Sigmoid colon (tissue), 7 donors: Measurements from ENCODE around the gene DACT3. TPM values are rescaled to one million over a fixed set of nuclear protein-coding genes. Genes with fewer than 3 reads are reported as not detected.
A peak's percentile ranks its signal among the peaks of the same experiment; 100 is the strongest.
"Not testable (repeated sequence)": the region's sequence is repeated elsewhere in the genome, so short reads cannot be mapped to it uniquely, and the experiment has no call there.

Experiments used
- DNase-seq: peaks from one replicate; pipeline ENCODE4 v3.0.0-alpha.2; 2019
- H3K27ac ChIP-seq, 4 donors: fragments of 200-600 bp; sonication (generic); one replicate each; pipeline ENCODE4 v1.5.1; 2016 to 2019; ENCODE audit warnings: mild to moderate bottlenecking in 1 of 4
- H3K27me3 ChIP-seq, 3 donors: fragments of 200-600 bp; sonication (generic); one replicate each; pipeline ENCODE4 v1.5.1; 2019; ENCODE audit warnings: mild to moderate bottlenecking in 1 of 3
- H3K36me3 ChIP-seq, 4 donors: fragments of 200-600 bp; sonication (generic); one replicate each; pipeline ENCODE4 v1.5.1; 2016 to 2019
- H3K4me1 ChIP-seq, 4 donors: fragments of 200-600 bp; sonication (generic); one replicate each; pipeline ENCODE4 v1.5.1; 2017 to 2019
- H3K4me3 ChIP-seq, 4 donors: fragments of 200-600 bp; sonication (generic); one replicate each; pipeline ENCODE4 v1.5.1; 2017 to 2019; ENCODE audit warnings: mild to moderate bottlenecking in 2 of 4, moderate library complexity in 1 of 4
- H3K9me3 ChIP-seq, 4 donors: fragments of 200-600 bp in 3 of 4; sonication (generic) in 3 of 4; one replicate each; pipeline versions ENCODE4 v1.5.1 to v1.6.1; 2013 to 2019
- EP300 ChIP-seq, 4 donors: sonication (generic); formaldehyde crosslinking; IDR thresholded peaks; one replicate each; pipeline ENCODE4 v1.6.1; 2017; ENCODE audit warnings: antibody characterized with exemption in 4 of 4
- POLR2A ChIP-seq, 2 donors: fragments of 450-650 bp; IDR thresholded peaks; one replicate each; pipeline ENCODE4 v1.6.1; 2016; ENCODE audit warnings: antibody characterized with exemption in 2 of 2, mild to moderate bottlenecking in 2 of 2, moderate library complexity in 2 of 2
- POLR2AphosphoS5 ChIP-seq, 4 donors: sonication (generic); formaldehyde crosslinking; IDR thresholded peaks; one replicate each; pipeline ENCODE4 v1.6.1; 2017; ENCODE audit warnings: antibody characterized with exemption in 4 of 4
- WGBS, 2 donors: extraction: QIAGEN DNeasy Blood & Tissue Kit; methylation state at CpG; one replicate each; pipeline ENCODE4 v1.1.7; 2013; 5-methylcytosine and 5-hydroxymethylcytosine counted together
- intact Hi-C: fragments of 100-400 bp; cut with DNase I; formaldehyde crosslinking; loops from one replicate; pipeline ENCODE4 v1.15.1; 2023
- polyA plus RNA-seq, 3 donors: library from polyadenylated mRNA; stranded (reverse); fragments of 200-250 nt; gene quantifications; one replicate each; pipeline ENCODE4 v1.2.3, GENCODE V29; 2013
- total RNA-seq, 4 donors: library from RNA; depleted of rRNA; stranded (reverse); fragments of >200 nt; gene quantifications; one replicate each; pipeline ENCODE4 v1.1.0, GENCODE V29; 2016
- TF ChIP-seq, protein P1 (sequence below), 4 experiments: fragments of 450-650 bp in 3 of 4; fragments of 200-600 bp in 1 of 4; IDR thresholded peaks; one replicate each; pipeline ENCODE4 v1.5.1; 2016 to 2019; ENCODE audit warnings: antibody characterized with exemption in 4 of 4, mild to moderate bottlenecking in 3 of 4, moderate library complexity in 2 of 4
- donor health status: healthy with polysubstance abuse.
- donor health status: Bipolar disorder and iron deficiency.
- donor health status: healthy.

DACT3 gene
- total and polyA plus RNA-seq, 7 donors: 0.46 to 87.2 (median 23.7) TPM

DNA sequence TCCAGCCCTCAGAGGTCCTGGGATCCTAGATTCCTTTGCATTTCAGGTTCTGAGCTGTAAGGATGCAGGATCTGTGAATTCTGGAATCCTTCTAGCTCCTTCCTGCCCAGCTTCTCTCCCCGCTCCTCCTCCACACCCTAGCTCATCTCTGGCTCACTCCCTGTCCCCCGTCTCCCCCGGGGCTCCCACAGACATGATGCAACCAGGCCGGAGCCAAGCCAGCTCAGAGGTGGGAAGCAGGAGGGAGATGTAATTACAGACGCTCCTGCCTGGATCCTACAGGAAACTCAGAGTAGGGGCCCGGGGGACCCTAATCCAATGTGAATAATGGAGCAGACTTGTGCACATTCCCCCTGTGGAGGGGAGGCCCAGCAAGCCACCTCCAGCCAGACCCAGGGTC is 29.5 kb downstream of the DACT3 start:
- TF ChIP-seq, protein P1, sequence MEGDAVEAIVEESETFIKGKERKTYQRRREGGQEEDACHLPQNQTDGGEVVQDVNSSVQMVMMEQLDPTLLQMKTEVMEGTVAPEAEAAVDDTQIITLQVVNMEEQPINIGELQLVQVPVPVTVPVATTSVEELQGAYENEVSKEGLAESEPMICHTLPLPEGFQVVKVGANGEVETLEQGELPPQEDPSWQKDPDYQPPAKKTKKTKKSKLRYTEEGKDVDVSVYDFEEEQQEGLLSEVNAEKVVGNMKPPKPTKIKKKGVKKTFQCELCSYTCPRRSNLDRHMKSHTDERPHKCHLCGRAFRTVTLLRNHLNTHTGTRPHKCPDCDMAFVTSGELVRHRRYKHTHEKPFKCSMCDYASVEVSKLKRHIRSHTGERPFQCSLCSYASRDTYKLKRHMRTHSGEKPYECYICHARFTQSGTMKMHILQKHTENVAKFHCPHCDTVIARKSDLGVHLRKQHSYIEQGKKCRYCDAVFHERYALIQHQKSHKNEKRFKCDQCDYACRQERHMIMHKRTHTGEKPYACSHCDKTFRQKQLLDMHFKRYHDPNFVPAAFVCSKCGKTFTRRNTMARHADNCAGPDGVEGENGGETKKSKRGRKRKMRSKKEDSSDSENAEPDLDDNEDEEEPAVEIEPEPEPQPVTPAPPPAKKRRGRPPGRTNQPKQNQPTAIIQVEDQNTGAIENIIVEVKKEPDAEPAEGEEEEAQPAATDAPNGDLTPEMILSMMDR (IDR thresholded peaks at IDR 0.05): no peak
- no peak for TF ChIP-seq EP300 (IDR thresholded peaks at IDR 0.05)
- TF ChIP-seq POLR2AphosphoS5 (IDR thresholded peaks at IDR 0.05): no peak
- TF ChIP-seq POLR2A (IDR thresholded peaks at IDR 0.05): no peak
- Histone ChIP-seq H3K27me3 (no peaks in the 10 kb centered on the region), H3K27ac (no peak overlapping the region), H3K4me3 (no peak overlapping the region), H3K36me3 (no peaks in the 10 kb centered on the region), H3K9me3 (no peaks in the 10 kb centered on the region), H3K4me1 (peaks cover 0 to 17% (median 17%) of the 10 kb centered on the region in 4 donors)
- intact Hi-C loops: no loop called here
- 64 to 78% methylated on average over 6 of the region's 6 CpGs for WGBS, 2 donors
- peak; percentile 88 for DNase-seq

DNA sequence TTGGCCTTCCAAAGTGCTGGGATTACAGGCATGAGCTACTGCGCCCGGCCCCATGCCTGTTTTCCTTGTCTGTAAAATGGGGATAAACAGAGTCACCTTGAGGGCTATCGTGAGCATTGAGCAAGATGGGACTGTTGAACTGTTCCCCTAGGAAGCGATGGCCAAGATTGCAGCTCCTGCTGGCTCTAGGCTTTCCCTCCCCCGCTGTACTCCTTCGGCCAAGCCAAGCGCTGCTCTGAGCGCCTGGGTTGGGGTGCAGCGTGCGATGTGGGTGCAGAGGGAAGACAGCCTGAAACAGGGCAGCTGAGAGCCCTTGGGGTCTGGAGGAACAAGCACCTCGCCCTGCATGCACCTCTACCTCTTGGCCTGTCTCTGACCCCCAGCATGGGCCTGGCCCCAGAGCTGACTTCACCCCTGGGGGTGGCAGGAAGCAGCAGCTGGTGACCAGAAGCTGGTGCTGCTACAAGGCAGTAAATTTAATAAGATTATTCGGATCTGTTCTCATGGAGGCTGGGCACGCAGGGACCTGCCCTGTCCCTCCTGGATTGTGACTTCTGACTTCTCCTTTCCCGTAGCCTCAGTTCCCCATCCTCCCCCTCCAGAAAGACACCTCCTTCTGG is 30.3 kb downstream of the DACT3 start:
- no peak overlapping the region for H3K27ac ChIP-seq
- DNase-seq: no peak
- no peaks in the 10 kb centered on the region for H3K27me3 ChIP-seq
- no peaks in the 10 kb centered on the region for H3K9me3 ChIP-seq
- TF ChIP-seq, protein P1 (IDR thresholded peaks at IDR 0.05): no peak
- TF ChIP-seq POLR2A (IDR thresholded peaks at IDR 0.05): no peak
- no peak for TF ChIP-seq EP300 (IDR thresholded peaks at IDR 0.05)
- no peak for TF ChIP-seq POLR2AphosphoS5 (IDR thresholded peaks at IDR 0.05)
- H3K4me1 ChIP-seq: peaks cover 0 to 23% (median 21%) of the 10 kb centered on the region in 4 donors
- H3K36me3 ChIP-seq: no peaks in the 10 kb centered on the region
- 85 to 89% methylated on average over 14 of the region's 14 CpGs for WGBS, 2 donors
- no peak overlapping the region for H3K4me3 ChIP-seq
- intact Hi-C loops: no loop called here

DNA sequence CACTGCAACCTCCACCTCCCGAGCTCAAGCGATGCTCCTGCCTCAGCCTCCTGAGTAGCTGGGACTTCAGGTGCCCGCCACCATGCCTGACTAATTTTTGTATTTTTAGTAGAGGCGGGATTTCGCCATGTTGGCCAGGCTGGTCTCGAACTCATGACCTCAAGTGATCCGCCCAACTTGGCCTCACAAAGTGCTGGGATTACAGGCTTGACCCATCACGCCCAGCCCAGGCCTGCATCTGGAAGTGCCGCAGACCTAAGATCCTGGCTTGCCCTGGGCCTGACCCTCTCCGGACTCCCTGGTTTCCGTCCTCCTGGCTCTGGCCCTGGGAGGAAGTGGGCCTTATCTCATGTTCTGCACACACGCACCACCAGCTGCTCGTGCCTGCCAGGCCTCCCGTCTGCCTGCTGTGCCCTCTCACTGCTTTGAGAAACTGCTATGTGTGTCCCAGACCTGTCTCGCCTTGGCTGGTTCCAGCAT is 31.4 kb downstream of the DACT3 start:
- 83% methylated on average over 15 of the region's 15 CpGs for WGBS, 2 donors
- no peaks in the 10 kb centered on the region for H3K27me3 ChIP-seq
- H3K36me3 ChIP-seq: no peaks in the 10 kb centered on the region
- TF ChIP-seq POLR2AphosphoS5 (IDR thresholded peaks at IDR 0.05) (peak in 1 of 4 donors; percentile 13), EP300 (IDR thresholded peaks at IDR 0.05) (no peak), POLR2A (IDR thresholded peaks at IDR 0.05) (no peak)
- TF ChIP-seq, protein P1 (IDR thresholded peaks at IDR 0.05): no peak
- intact Hi-C loops: no loop called here
- H3K27ac ChIP-seq: no peak overlapping the region
- H3K4me3 ChIP-seq: no peak overlapping the region
- peaks cover 0 to 28% (median 26%) of the 10 kb centered on the region in 4 donors for H3K4me1 ChIP-seq
- no peak for DNase-seq
- H3K9me3 ChIP-seq: no peaks in the 10 kb centered on the region

DNA sequence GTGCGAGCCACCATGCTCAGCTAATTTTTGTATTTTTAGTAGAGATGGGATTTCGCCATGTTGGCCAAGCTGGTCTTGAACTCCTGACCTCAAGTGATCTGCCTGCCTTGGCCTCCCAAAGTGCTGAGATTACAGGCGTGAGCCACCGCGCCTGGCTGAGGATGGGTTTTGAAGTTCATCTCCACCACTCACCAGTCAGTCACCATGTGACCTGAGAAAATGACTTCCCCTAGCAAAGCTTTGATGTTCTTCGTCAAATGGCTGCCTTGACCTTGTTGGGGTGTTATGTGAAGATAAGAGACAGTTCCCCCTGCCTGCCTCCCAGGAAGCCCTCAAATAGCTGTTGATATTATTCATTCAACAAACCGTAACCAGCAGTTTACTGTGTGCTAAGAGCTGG is 32.0 kb downstream of the DACT3 start:
- H3K36me3 ChIP-seq, H3K27ac ChIP-seq, intact Hi-C loops, H3K9me3 ChIP-seq, H3K27me3 ChIP-seq, DNase-seq, H3K4me3 ChIP-seq: not testable (repeated sequence)
- peaks cover 0 to 28% (median 27%) of the 10 kb centered on the region in 4 donors for H3K4me1 ChIP-seq
- 87 to 94% methylated on average over 7 of the region's 7 CpGs for WGBS, 2 donors

DNA sequence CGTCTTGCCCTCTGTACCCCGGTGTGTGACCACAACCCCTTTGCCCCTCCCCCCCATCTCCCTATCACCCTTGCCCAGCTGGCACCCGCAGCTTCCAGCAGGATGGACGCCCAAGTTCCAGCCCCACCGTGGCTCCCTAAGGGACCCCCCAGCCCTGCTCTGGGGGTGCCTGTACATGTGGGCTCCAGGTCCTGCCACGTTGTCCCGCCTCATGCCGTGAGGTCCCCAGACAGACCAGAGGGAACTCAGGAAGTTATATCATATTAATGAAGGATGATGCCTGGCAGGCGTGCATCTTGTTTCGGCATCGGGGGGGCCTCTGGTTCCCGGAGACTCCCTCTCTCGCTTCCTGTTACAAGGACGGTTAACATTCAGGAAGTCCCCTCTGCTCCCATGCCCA is 34.5 kb downstream of the DACT3 start:
- Histone ChIP-seq H3K9me3 (no peaks in the 10 kb centered on the region), H3K27ac (peak overlapping the region; percentile 64 to 82 (median 74)), H3K36me3 (no peaks in the 10 kb centered on the region), H3K27me3 (no peaks in the 10 kb centered on the region), H3K4me1 (peaks cover 0 to 39% (median 35%) of the 10 kb centered on the region in 4 donors), H3K4me3 (no peak overlapping the region)
- intact Hi-C loops: no loop called here
- TF ChIP-seq, protein P1 (IDR thresholded peaks at IDR 0.05): no peak
- TF ChIP-seq EP300 (IDR thresholded peaks at IDR 0.05): no peak
- no peak for TF ChIP-seq POLR2A (IDR thresholded peaks at IDR 0.05)
- no peak for TF ChIP-seq POLR2AphosphoS5 (IDR thresholded peaks at IDR 0.05)
- WGBS, 2 donors: 60 to 78% methylated on average over 14 of the region's 14 CpGs
- no peak for DNase-seq
